HL-60 (cell line): Measurements from ENCODE around the gene USF1.

ENCODE experiments used
- CTCF ChIP-seq: IDR thresholded peaks from one replicate; pipeline ENCODE4 v1.5.1; 2011; ENCODE audit warnings: low read length, control low read depth, inconsistent platforms; ENCODE audit not compliant: insufficient read depth
- POLR2AphosphoS5 ChIP-seq: IDR thresholded peaks from 2 replicates; pipeline ENCODE4 v1.6.1; 2012; ENCODE audit warnings: low read depth
- REST ChIP-seq: IDR thresholded peaks from 2 replicates; pipeline ENCODE4 v1.6.1; 2012; ENCODE audit warnings: low read depth; ENCODE audit not compliant: insufficient replicate concordance
- SPI1 ChIP-seq: IDR thresholded peaks from 2 replicates; pipeline ENCODE4 v1.6.1; 2012; ENCODE audit warnings: low read depth, mild to moderate bottlenecking, borderline replicate concordance

DNA sequence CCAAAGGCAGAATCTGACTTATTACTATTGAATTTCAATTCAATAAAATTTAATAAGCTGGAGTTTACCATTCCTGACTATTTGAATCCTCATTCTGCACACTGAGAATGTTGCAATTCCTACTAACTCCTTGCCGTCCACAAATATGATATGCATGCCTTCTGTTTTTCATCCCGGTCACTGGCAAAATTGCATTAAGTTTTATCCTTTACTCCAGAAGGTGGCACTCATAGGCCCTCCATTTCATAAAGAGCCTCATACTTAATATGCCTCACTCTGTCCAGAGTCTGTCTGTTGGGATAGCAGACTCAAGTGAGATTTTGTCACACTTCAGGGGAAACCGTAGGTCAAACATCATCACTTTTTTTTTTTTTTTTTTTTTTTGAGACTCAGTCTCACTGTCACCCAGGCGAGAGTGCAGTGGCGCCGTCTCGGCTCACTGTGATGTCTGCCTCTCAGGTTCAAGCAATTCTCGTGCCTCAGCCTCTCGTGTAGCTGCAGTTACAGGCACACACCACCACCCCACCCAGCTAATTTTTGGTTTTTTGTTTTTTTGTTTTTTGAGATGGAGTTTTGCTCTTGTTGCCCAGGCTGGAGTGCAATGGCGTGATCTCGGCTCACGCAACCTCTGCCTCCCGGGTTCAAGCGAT is 52.1 kb downstream of the USF1 start:
- TF ChIP-seq CTCF (no peak), REST (no peak), SPI1 (no peak), POLR2AphosphoS5 (no peak)
